Fibroblast of lung (primary cell): ENCODE results near the gene FAT2.

Experiments
- CTCF ChIP-seq, 2 donors: IDR thresholded peaks in 1 of 2; conservative IDR thresholded peaks in 1 of 2; 1 replicate in 1 of 2; 2 replicates in 1 of 2; pipeline ENCODE4 v1.5.1; 2011 to 2012; ENCODE audit warnings: low read length in 2 of 2, control low read depth in 1 of 2, inconsistent platforms in 1 of 2, low read depth in 1 of 2, mild to moderate bottlenecking in 1 of 2
- EZH2 ChIP-seq: IDR thresholded peaks from 2 replicates; pipeline ENCODE4 v1.5.1; 2012; ENCODE audit warnings: low read length, control low read depth, mild to moderate bottlenecking; ENCODE audit errors: missing control alignments

- no peak for TF ChIP-seq EZH2
- no peak for TF ChIP-seq CTCF (conservative IDR thresholded peaks at IDR 0.05 in 1 of 2, IDR thresholded peaks at IDR 0.05 in 1 of 2; ENCODE audit: low read depth in 1 of 2, low read length in 2 of 2)
Observed at GRCh38 chr5:151620461-151620840, 29.3 kb upstream of the FAT2 start.
